H9 (cell line): Measurements from ENCODE around the gene NPBWR2. TPM values are rescaled to one million over a fixed set of nuclear protein-coding genes. Genes with fewer than 3 reads are reported as not detected.

Source experiments
- DNase-seq: peaks from one replicate; pipeline ENCODE4 v3.0.0-alpha.2; 2017
- H2AFZ ChIP-seq: one replicate; pipeline ENCODE4 v1.6.1; 2013; ENCODE audit warnings: mild to moderate bottlenecking, low read length, control low read depth, moderate library complexity
- H2AK5ac ChIP-seq: 2 replicates; pipeline ENCODE4 v1.6.1; 2013; ENCODE audit warnings: low read length, control low read depth, mixed read lengths; ENCODE audit not compliant: insufficient read length
- H2BK120ac ChIP-seq: one replicate; pipeline ENCODE4 v1.6.1; 2013; ENCODE audit warnings: low read depth, mild to moderate bottlenecking, low read length, control low read depth, inconsistent platforms; ENCODE audit not compliant: poor library complexity, severe bottlenecking
- H2BK12ac ChIP-seq: 2 replicates; pipeline ENCODE4 v1.6.1; 2013; ENCODE audit warnings: low read length, control low read depth, mixed read lengths, low read depth; ENCODE audit not compliant: insufficient read length
- H2BK15ac ChIP-seq: 2 replicates; pipeline ENCODE4 v1.6.1; 2013; ENCODE audit warnings: low read depth, low read length, control low read depth
- H2BK20ac ChIP-seq: one replicate; pipeline ENCODE4 v1.6.1; 2013; ENCODE audit warnings: low read depth, mild to moderate bottlenecking, low read length, control low read depth, inconsistent platforms; ENCODE audit not compliant: poor library complexity, severe bottlenecking
- H2BK5ac ChIP-seq: 2 replicates; pipeline ENCODE4 v1.6.1; 2013; ENCODE audit warnings: low read length, control low read depth, mixed read lengths; ENCODE audit not compliant: insufficient read length
- H3K14ac ChIP-seq: 2 replicates; pipeline ENCODE4 v1.6.1; 2013; ENCODE audit warnings: low read length, control low read depth; ENCODE audit not compliant: insufficient read depth
- H3K18ac ChIP-seq: 2 replicates; pipeline ENCODE4 v1.6.1; 2013; ENCODE audit warnings: low read depth, mild to moderate bottlenecking, mixed read lengths, low read length, control low read depth; ENCODE audit not compliant: insufficient read length
- H3K23ac ChIP-seq: 2 replicates; pipeline ENCODE4 v1.6.1; 2013; ENCODE audit warnings: low read length, control low read depth, mixed read lengths, low read depth; ENCODE audit not compliant: insufficient read length
- H3K23me2 ChIP-seq: 2 replicates; pipeline ENCODE4 v1.6.1; 2013; ENCODE audit warnings: low read depth, mild to moderate bottlenecking, mixed read lengths, low read length, control low read depth; ENCODE audit not compliant: insufficient read length, poor library complexity, severe bottlenecking
- H3K27ac ChIP-seq: 2 replicates; pipeline ENCODE4 v1.5.1; 2013; ENCODE audit warnings: low read length, control low read depth, mixed read lengths, low read depth; ENCODE audit not compliant: insufficient read length
- H3K27me3 ChIP-seq: 2 replicates; pipeline ENCODE4 v1.6.1; 2013; ENCODE audit warnings: low read length, control low read depth, inconsistent platforms; ENCODE audit not compliant: insufficient read depth
- H3K4ac ChIP-seq: 2 replicates; pipeline ENCODE4 v1.6.1; 2013; ENCODE audit warnings: low read depth, mild to moderate bottlenecking, control low read depth, inconsistent platforms, low read length, moderate library complexity
- H3K4me1 ChIP-seq: 2 replicates; pipeline ENCODE4 v1.6.1; 2013; ENCODE audit warnings: low read length, control low read depth, inconsistent platforms; ENCODE audit not compliant: insufficient read depth
- H3K4me2 ChIP-seq: 2 replicates; pipeline ENCODE4 v1.6.1; 2013; ENCODE audit warnings: low read length, control low read depth, mixed read lengths; ENCODE audit not compliant: insufficient read length, insufficient read depth
- H3K56ac ChIP-seq: 2 replicates; pipeline ENCODE4 v1.6.1; 2013; ENCODE audit warnings: low read depth, mild to moderate bottlenecking, mixed read lengths, low read length, control low read depth; ENCODE audit not compliant: insufficient read length
- H3K79me1 ChIP-seq: 2 replicates; pipeline ENCODE4 v1.6.1; 2013; ENCODE audit warnings: low read depth, mild to moderate bottlenecking, moderate library complexity, low read length, control low read depth, inconsistent platforms; ENCODE audit not compliant: insufficient read depth, poor library complexity, severe bottlenecking
- H3K79me2 ChIP-seq: 2 replicates; pipeline ENCODE4 v1.6.1; 2013; ENCODE audit warnings: low read length, control low read depth, inconsistent platforms; ENCODE audit not compliant: insufficient read depth
- H3K9ac ChIP-seq: 2 replicates; pipeline ENCODE4 v1.6.1; 2013; ENCODE audit warnings: low read length, control low read depth, mixed read lengths; ENCODE audit not compliant: insufficient read length; ENCODE audit errors: extremely low read depth
- H3K9me3 ChIP-seq: one replicate; pipeline ENCODE4 v1.6.1; 2013; ENCODE audit warnings: low read depth, low read length, inconsistent platforms; ENCODE audit not compliant: control insufficient read depth
- H3T11ph ChIP-seq: one replicate; pipeline ENCODE4 v1.6.1; 2013; ENCODE audit warnings: mild to moderate bottlenecking, low read length, control low read depth, inconsistent platforms
- H4K20me1 ChIP-seq: one replicate; pipeline ENCODE4 v1.6.1; 2013; ENCODE audit not compliant: control insufficient read depth, insufficient read length, insufficient read depth
- H4K5ac ChIP-seq: 2 replicates; pipeline ENCODE4 v1.6.1; 2013; ENCODE audit warnings: low read depth, mild to moderate bottlenecking, mixed read lengths, low read length, control low read depth; ENCODE audit not compliant: insufficient read length
- H4K8ac ChIP-seq: replicated peaks from 2 replicates; pipeline ENCODE4 v1.6.1; 2013; ENCODE audit warnings: low read length, control low read depth, mixed read lengths, low read depth; ENCODE audit not compliant: insufficient read length
- H4K91ac ChIP-seq: 2 replicates; pipeline ENCODE4 v1.6.1; 2013; ENCODE audit warnings: low read depth, mild to moderate bottlenecking, moderate library complexity, mixed read lengths, low read length, control low read depth; ENCODE audit not compliant: insufficient read length
- H3K27ac Mint-ChIP-seq, 3 experiments: 2 replicates in 2 of 3; 3 replicates in 1 of 3; pipeline ENCODE4 v1.8.0; 2020 to 2021; ENCODE audit warnings: mixed read lengths in 3 of 3, mild to moderate bottlenecking in 1 of 3, moderate library complexity in 1 of 3
- H3K27me3 Mint-ChIP-seq: 2 replicates; pipeline ENCODE4 v1.8.0; 2021; ENCODE audit warnings: low read depth, mild to moderate bottlenecking, moderate library complexity, mixed read lengths
- H3K36me3 Mint-ChIP-seq, 3 experiments: 2 replicates in 2 of 3; 3 replicates in 1 of 3; pipeline ENCODE4 v1.8.0; 2020 to 2021; ENCODE audit warnings: low read depth in 3 of 3, mixed read lengths in 3 of 3; ENCODE audit not compliant: insufficient read depth in 1 of 3
- H3K4me1 Mint-ChIP-seq, 2 experiments: 2 replicates each; pipeline ENCODE4 v1.8.0; 2020; ENCODE audit warnings: mixed read lengths in 2 of 2
- H3K4me3 Mint-ChIP-seq, 2 experiments: 2 replicates in 1 of 2; 3 replicates in 1 of 2; pipeline ENCODE4 v1.8.0; 2020 to 2021; ENCODE audit warnings: mild to moderate bottlenecking in 2 of 2, mixed read lengths in 2 of 2, moderate library complexity in 1 of 2
- H3K9me3 Mint-ChIP-seq, 2 experiments: 2 replicates in 1 of 2; 3 replicates in 1 of 2; pipeline ENCODE4 v1.8.0; 2020; ENCODE audit warnings: mild to moderate bottlenecking in 2 of 2, mixed read lengths in 2 of 2, moderate library complexity in 1 of 2
- WGBS: extraction: QIAGEN DNeasy Blood & Tissue Kit; methylation state at CpG from one replicate; pipeline ENCODE4 v1.1.7; 2013; ENCODE audit warnings: missing lambda C conversion rate, low lambda C conversion rate, mixed read lengths; ENCODE audit not compliant: insufficient read length; ENCODE audit errors: extremely low coverage; 5-methylcytosine and 5-hydroxymethylcytosine counted together
- total RNA-seq: library from RNA; stranded (reverse); gene quantifications from 2 replicates; pipeline ENCODE4 v1.2.1, GENCODE V29; 2021
- TF ChIP-seq, protein P1 (sequence below): fragments of 200-600 bp; sonication (generic); conservative IDR thresholded peaks from 3 replicates; pipeline ENCODE4 v1.8.0; 2021; ENCODE audit warnings: antibody characterized with exemption, mild to moderate bottlenecking

Gene NPBWR2
- total RNA-seq, 1 experiment from 2014 or later: not detected

DNA sequence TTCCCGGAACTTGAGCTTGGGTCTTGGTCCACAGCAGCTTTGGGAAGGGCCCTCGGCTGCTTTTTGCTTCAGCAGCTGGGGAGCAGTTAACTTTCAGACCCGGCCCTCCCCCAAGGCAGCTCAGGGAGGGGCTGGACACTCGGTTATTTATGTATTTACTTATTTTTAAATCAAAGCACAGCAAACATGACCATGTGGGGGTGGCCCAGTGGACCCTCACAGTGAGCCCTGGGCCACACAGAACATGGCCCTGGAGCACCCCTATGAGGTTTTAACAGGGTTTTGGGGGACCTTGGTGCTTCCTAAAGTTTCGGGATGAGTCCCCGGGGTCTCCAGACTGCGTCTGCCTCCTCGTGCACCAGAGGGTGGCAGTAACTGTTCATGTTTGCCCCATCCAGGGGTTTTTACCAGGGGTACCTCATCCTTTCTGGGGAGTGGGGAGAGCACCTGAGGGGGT lies 26.6 kb upstream of the NPBWR2 start:
- no peak overlapping the region for H4K91ac ChIP-seq
- H3K9me3 ChIP-seq: no peaks in the 10 kb centered on the region
- no peak overlapping the region for H3K14ac ChIP-seq
- H3K23ac ChIP-seq: no peak overlapping the region
- TF ChIP-seq, protein P1, sequence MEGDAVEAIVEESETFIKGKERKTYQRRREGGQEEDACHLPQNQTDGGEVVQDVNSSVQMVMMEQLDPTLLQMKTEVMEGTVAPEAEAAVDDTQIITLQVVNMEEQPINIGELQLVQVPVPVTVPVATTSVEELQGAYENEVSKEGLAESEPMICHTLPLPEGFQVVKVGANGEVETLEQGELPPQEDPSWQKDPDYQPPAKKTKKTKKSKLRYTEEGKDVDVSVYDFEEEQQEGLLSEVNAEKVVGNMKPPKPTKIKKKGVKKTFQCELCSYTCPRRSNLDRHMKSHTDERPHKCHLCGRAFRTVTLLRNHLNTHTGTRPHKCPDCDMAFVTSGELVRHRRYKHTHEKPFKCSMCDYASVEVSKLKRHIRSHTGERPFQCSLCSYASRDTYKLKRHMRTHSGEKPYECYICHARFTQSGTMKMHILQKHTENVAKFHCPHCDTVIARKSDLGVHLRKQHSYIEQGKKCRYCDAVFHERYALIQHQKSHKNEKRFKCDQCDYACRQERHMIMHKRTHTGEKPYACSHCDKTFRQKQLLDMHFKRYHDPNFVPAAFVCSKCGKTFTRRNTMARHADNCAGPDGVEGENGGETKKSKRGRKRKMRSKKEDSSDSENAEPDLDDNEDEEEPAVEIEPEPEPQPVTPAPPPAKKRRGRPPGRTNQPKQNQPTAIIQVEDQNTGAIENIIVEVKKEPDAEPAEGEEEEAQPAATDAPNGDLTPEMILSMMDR: peak; percentile 69
- H3K56ac ChIP-seq: no peak overlapping the region
- Mint-ChIP-seq H3K4me3 (no peak overlapping the region), H3K36me3 (no peaks in the 10 kb centered on the region; a peak in 1 of 7 replicates), H3K9me3 (peaks cover 0 to 3% of the 10 kb centered on the region in 2 experiments; a peak in 2 of 5 replicates), H3K4me1 (peaks cover 0 to 3% of the 10 kb centered on the region in 2 experiments; a peak in 1 of 4 replicates), H3K27ac (no peak overlapping the region), H3K27me3 (peaks cover 11% of the 10 kb centered on the region)
- H2AK5ac ChIP-seq: no peak overlapping the region
- no CpG with 5 or more reads among the region's 8 CpGs for WGBS
- no peak overlapping the region for H2BK15ac ChIP-seq
- no peak overlapping the region for H2BK12ac ChIP-seq
- no peak overlapping the region for H3K27ac ChIP-seq
- no peak overlapping the region for H3K4me2 ChIP-seq
- H3K79me2 ChIP-seq: no peaks in the 10 kb centered on the region
- no peak for DNase-seq
- H2BK20ac ChIP-seq: no peak overlapping the region
- no peak overlapping the region for H4K8ac ChIP-seq
- no peaks in the 10 kb centered on the region for H4K20me1 ChIP-seq
- no peak overlapping the region for H2AFZ ChIP-seq
- no peaks in the 10 kb centered on the region for H3K27me3 ChIP-seq
- H3K9ac ChIP-seq: no peak overlapping the region
- peak overlapping the region; percentile 44 for H2BK120ac ChIP-seq
- H3K4me1 ChIP-seq: no peaks in the 10 kb centered on the region
- no peak overlapping the region for H2BK5ac ChIP-seq
- no peak overlapping the region for H3T11ph ChIP-seq
- no peak overlapping the region for H4K5ac ChIP-seq
- no peaks in the 10 kb centered on the region for H3K79me1 ChIP-seq
- H3K4ac ChIP-seq: no peak overlapping the region
- H3K23me2 ChIP-seq: no peaks in the 10 kb centered on the region
- H3K18ac ChIP-seq: no peak overlapping the region
